Measurements from ENCODE around the gene CAPRIN2. TPM values are rescaled to one million over a fixed set of nuclear protein-coding genes. Genes with fewer than 3 reads are reported as not detected.

Gene CAPRIN2
- total RNA-seq, result 10 to 100 TPM; 20.8 to 71.7 (median 46.2) TPM

- WGBS, 2 donors, result 0 to 1% methylated on average over 5 to 57 of the region's 72 CpGs
- H3K4me1 ChIP-seq, result peaks cover 0 to 33% (median 5%) of the 10 kb centered on the region in 4 donors
- TF ChIP-seq EP300 (IDR thresholded peaks at IDR 0.05) (peak in 1 of 2 donors; percentile 91), CTCF (IDR thresholded peaks at IDR 0.05) (peak; percentile 40 to 68 (median 60)), POLR2A (IDR thresholded peaks at IDR 0.05) (peak; percentile 61 to 77)
- peak within 1 kb of the TSS; percentile 77 to 81 (median 78) for H3K4me3 ChIP-seq
- DNase-seq (ENCODE audit: low spot score in 2 of 2), result peak; percentile 88 to 93
- peak within 1 kb of the TSS; percentile 66 to 95 (median 88) for H3K27ac ChIP-seq
- no peaks in the 10 kb centered on the region for H3K27me3 ChIP-seq
- no peaks in the 10 kb centered on the region for H3K9me3 ChIP-seq
- no peaks in the 10 kb centered on the region for H3K36me3 ChIP-seq
Observed at GRCh38 chr12:30754750-30755394, at the start of gene CAPRIN2. CAPRIN2 (minus strand) TSS chr12:30754951; CDS start chr12:30753520, 1,431 bp downstream.

GRCh38 chr12:30797689-30798088, 42.9 kb upstream of the CAPRIN2 start:
- WGBS, 2 donors, result 88 to 89% methylated on average over 4 of the region's 4 CpGs

GRCh38 chr12:30796891-30797371, 42.2 kb upstream of the CAPRIN2 start:
- H3K27me3 ChIP-seq, result no peaks in the 10 kb centered on the region
- H3K27ac ChIP-seq, result peak overlapping the region in 1 of 4 donors; percentile 84
- DNase-seq (ENCODE audit: low spot score in 2 of 2), result no peak
- peaks cover 0 to 29% (median 3%) of the 10 kb centered on the region in 4 donors for H3K4me1 ChIP-seq
- peaks cover 0 to 6% (median 0%) of the 10 kb centered on the region in 3 donors for H3K36me3 ChIP-seq
- TF ChIP-seq CTCF (IDR thresholded peaks at IDR 0.05) (no peak), EP300 (IDR thresholded peaks at IDR 0.05) (no peak), POLR2A (IDR thresholded peaks at IDR 0.05) (no peak)
- peak overlapping the region; percentile 54 to 68 (median 62) for H3K4me3 ChIP-seq
- H3K9me3 ChIP-seq, result no peaks in the 10 kb centered on the region
- WGBS, 2 donors, result 17 to 19% methylated on average over 22 of the region's 22 CpGs

More at GRCh38 chr12:30797689-30798088, 42.9 kb upstream of the CAPRIN2 start:
- Histone ChIP-seq H3K4me1 (peaks cover 0 to 29% (median 3%) of the 10 kb centered on the region in 4 donors), H3K36me3 (peaks cover 0 to 6% (median 0%) of the 10 kb centered on the region in 3 donors), H3K27me3 (no peaks in the 10 kb centered on the region), H3K4me3 (no peak overlapping the region), H3K9me3 (no peaks in the 10 kb centered on the region), H3K27ac (no peak overlapping the region)
- no peak for DNase-seq (ENCODE audit: low spot score in 2 of 2)
- no peak for TF ChIP-seq POLR2A (IDR thresholded peaks at IDR 0.05)
- TF ChIP-seq CTCF (IDR thresholded peaks at IDR 0.05), result no peak
- TF ChIP-seq EP300 (IDR thresholded peaks at IDR 0.05), result no peak

- no peak for TF ChIP-seq POLR2A (IDR thresholded peaks at IDR 0.05)
- TF ChIP-seq CTCF (IDR thresholded peaks at IDR 0.05), result peak in 1 of 5 experiments; percentile 50
- Histone ChIP-seq H3K36me3 (peaks cover 0 to 6% (median 0%) of the 10 kb centered on the region in 3 donors), H3K4me1 (peaks cover 0 to 29% (median 3%) of the 10 kb centered on the region in 4 donors), H3K9me3 (no peaks in the 10 kb centered on the region), H3K27me3 (no peaks in the 10 kb centered on the region), H3K4me3 (peak overlapping the region; percentile 54 to 68 (median 62)), H3K27ac (peak overlapping the region in 2 of 4 donors; percentile 71 to 84)
- 0 to 1% methylated on average over 18 to 37 of the region's 38 CpGs for WGBS, 2 donors
- no peak for DNase-seq (ENCODE audit: low spot score in 2 of 2)
Observed at GRCh38 chr12:30796313-30796780, 41.6 kb upstream of the CAPRIN2 start.

All from tibial nerve (tissue), 4 donors.